ENCODE data around the gene CD96.
"Not testable (repeated sequence)": the region's sequence is repeated elsewhere in the genome, so short reads cannot be mapped to it uniquely, and the experiment has no call there.

CD96 gene

DNA sequence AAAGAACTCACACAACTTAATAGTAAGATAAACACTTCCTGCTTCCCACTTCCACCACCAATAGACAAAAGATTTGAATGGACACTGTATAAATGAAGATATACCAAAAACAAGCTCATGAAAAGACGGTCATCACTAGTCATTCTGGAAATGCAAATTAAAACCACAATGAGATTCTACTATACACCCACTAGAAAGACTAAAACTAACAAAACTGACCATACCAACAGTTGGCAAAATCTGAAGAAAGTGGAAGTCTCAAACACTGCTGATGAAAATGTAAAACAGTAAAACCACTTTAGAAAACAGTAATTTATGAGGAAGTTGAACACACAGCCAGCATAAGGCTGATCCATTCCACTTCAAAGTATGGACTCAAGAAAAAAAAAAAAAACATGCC is 35.6 kb upstream of the CD96 start:
- ATAC-seq (ENCODE audit: low read depth) = no peak
- Histone ChIP-seq H3K4me1 (ENCODE audit: insufficient read depth, poor library complexity, severe bottlenecking) (no peaks in the 10 kb centered on the region), H3K36me3 (ENCODE audit: low read depth) (no peaks in the 10 kb centered on the region), H3K4me3 (ENCODE audit: severe bottlenecking) (no peak overlapping the region), H3K27ac (ENCODE audit: poor library complexity, severe bottlenecking) (no peak overlapping the region), H3K9me3 (ENCODE audit: severe bottlenecking) (no peaks in the 10 kb centered on the region), H3K27me3 (ENCODE audit: insufficient read depth, poor library complexity, severe bottlenecking) (no peaks in the 10 kb centered on the region)
- TF ChIP-seq, protein P1, sequence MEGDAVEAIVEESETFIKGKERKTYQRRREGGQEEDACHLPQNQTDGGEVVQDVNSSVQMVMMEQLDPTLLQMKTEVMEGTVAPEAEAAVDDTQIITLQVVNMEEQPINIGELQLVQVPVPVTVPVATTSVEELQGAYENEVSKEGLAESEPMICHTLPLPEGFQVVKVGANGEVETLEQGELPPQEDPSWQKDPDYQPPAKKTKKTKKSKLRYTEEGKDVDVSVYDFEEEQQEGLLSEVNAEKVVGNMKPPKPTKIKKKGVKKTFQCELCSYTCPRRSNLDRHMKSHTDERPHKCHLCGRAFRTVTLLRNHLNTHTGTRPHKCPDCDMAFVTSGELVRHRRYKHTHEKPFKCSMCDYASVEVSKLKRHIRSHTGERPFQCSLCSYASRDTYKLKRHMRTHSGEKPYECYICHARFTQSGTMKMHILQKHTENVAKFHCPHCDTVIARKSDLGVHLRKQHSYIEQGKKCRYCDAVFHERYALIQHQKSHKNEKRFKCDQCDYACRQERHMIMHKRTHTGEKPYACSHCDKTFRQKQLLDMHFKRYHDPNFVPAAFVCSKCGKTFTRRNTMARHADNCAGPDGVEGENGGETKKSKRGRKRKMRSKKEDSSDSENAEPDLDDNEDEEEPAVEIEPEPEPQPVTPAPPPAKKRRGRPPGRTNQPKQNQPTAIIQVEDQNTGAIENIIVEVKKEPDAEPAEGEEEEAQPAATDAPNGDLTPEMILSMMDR (IDR thresholded peaks at IDR 0.05; ENCODE audit: poor library complexity, severe bottlenecking) = no peak
- no peak for DNase-seq (ENCODE audit: low spot score)

DNA sequence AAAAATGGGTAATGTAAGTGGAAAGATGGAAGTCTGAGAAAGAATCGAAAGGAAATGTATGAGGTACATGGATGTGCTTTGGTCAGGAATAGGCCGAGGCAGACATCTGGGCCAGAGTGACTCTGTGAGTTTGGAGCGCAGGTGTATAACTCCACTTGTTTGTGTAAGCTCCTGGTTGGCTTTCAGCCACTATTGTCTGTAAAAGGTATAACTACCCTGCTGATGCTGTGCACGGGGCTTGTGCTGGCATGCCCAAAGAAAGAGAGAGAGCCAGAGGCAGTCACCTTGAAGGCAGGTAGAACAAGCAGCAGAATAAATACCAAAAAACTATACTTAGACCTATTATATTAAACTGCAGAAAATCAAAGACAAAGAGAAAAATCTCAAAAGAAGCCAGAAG is 32.7 kb upstream of the CD96 start:
- no peaks in the 10 kb centered on the region for H3K4me1 ChIP-seq (ENCODE audit: insufficient read depth, poor library complexity, severe bottlenecking)
- no peak overlapping the region for H3K27ac ChIP-seq (ENCODE audit: poor library complexity, severe bottlenecking)
- no peaks in the 10 kb centered on the region for H3K27me3 ChIP-seq (ENCODE audit: insufficient read depth, poor library complexity, severe bottlenecking)
- no peak for DNase-seq (ENCODE audit: low spot score)
- ATAC-seq (ENCODE audit: low read depth) = peak; percentile 48; the same call in 2 of the 3 replicates
- H3K4me3 ChIP-seq (ENCODE audit: severe bottlenecking) = no peak overlapping the region
- H3K36me3 ChIP-seq (ENCODE audit: low read depth) = no peaks in the 10 kb centered on the region
- no peaks in the 10 kb centered on the region for H3K9me3 ChIP-seq (ENCODE audit: severe bottlenecking)
- TF ChIP-seq, protein P1 (IDR thresholded peaks at IDR 0.05; ENCODE audit: poor library complexity, severe bottlenecking) = no peak

DNA sequence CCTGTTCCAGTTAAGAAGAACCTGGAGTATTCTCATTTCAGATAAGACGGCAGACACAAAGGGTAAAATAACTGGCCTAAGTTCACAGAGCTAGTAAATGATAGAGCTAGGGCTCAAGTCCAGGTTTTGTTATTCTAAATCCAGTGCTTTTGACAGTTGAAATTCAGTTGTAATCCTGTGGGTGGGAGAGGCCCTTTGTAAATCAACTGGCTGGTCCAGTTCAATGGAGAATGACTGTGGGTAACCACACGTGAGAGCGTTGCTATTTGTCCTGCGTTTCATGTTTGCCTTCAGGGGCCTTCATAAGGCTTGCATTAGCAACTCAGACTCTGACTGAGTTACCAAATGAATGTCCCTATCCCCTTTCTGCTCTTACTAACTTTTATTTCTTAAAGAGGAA is 24.2 kb upstream of the CD96 start:
- no peak for DNase-seq (ENCODE audit: low spot score)
- no peaks in the 10 kb centered on the region for H3K4me1 ChIP-seq (ENCODE audit: insufficient read depth, poor library complexity, severe bottlenecking)

DNA sequence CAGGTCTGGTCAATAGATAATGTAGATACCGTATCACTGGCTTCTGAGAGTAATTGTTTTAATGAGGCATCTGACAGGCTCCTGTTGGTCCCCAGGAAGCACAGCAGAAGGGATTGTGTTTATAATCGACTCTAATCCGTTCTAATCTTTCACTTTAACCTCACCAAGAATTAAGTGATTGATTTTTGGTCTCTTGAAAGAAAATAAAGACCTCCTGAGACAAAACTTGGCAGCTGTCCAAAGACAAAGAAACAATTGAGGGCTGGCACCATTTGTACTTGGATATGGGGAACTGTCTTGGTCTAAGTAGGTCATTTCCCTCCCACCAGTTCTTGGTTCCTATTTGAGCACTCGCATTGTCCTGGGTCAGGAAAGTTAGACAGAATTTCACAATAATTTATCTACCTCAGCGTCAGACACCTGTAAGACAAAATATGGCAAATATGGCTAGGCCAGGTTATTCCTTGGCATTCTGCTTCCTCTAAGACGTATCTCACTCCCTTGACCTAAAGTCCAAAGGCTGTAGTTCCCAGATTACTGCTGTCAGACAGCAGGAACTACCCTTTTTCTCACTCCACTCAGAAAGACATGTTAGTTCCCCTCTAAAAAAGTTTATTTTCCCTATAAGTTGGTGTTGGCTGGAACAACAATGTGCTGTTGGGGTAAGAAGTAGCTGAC is 22.7 kb upstream of the CD96 start:
- Histone ChIP-seq H3K27me3 (ENCODE audit: insufficient read depth, poor library complexity, severe bottlenecking) (no peaks in the 10 kb centered on the region), H3K27ac (ENCODE audit: poor library complexity, severe bottlenecking) (no peak overlapping the region), H3K4me1 (ENCODE audit: insufficient read depth, poor library complexity, severe bottlenecking) (no peaks in the 10 kb centered on the region), H3K36me3 (ENCODE audit: low read depth) (no peaks in the 10 kb centered on the region), H3K4me3 (ENCODE audit: severe bottlenecking) (no peak overlapping the region), H3K9me3 (ENCODE audit: severe bottlenecking) (no peaks in the 10 kb centered on the region)
- ATAC-seq (ENCODE audit: low read depth) (no peak), DNase-seq (ENCODE audit: low spot score) (no peak)
- TF ChIP-seq, protein P1 (IDR thresholded peaks at IDR 0.05; ENCODE audit: poor library complexity, severe bottlenecking) = no peak

More for the DNA sequence above, 24.2 kb upstream of the CD96 start:
- H3K9me3 ChIP-seq (ENCODE audit: severe bottlenecking) = no peaks in the 10 kb centered on the region
- no peak overlapping the region for H3K27ac ChIP-seq (ENCODE audit: poor library complexity, severe bottlenecking)
- no peak for ATAC-seq (ENCODE audit: low read depth)
- TF ChIP-seq, protein P1 (IDR thresholded peaks at IDR 0.05; ENCODE audit: poor library complexity, severe bottlenecking) = no peak
- no peaks in the 10 kb centered on the region for H3K36me3 ChIP-seq (ENCODE audit: low read depth)
- H3K4me3 ChIP-seq (ENCODE audit: severe bottlenecking) = no peak overlapping the region
- no peaks in the 10 kb centered on the region for H3K27me3 ChIP-seq (ENCODE audit: insufficient read depth, poor library complexity, severe bottlenecking)

DNA sequence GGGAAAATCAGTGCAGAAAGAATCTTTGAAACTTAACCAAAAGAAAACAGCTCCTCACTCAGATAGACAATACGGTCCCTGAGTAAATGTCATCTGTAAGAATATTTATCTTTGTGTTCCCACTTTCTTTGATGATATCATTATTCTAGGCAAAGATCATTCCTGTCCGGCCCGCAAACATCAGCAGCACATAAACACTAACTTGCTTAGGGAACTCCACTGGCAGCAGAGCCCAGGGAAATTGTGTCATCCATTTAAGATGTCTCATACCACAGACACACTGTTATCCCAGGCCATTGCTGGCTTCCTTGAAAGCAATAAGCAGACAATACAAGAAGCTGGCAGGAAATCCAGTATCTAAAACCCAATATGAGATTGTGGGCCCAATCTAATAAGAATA is 20.1 kb upstream of the CD96 start:
- Histone ChIP-seq H3K36me3 (ENCODE audit: low read depth) (no peaks in the 10 kb centered on the region), H3K27ac (ENCODE audit: poor library complexity, severe bottlenecking) (no peak overlapping the region), H3K4me1 (ENCODE audit: insufficient read depth, poor library complexity, severe bottlenecking) (no peaks in the 10 kb centered on the region), H3K4me3 (ENCODE audit: severe bottlenecking) (no peak overlapping the region), H3K27me3 (ENCODE audit: insufficient read depth, poor library complexity, severe bottlenecking) (no peaks in the 10 kb centered on the region), H3K9me3 (ENCODE audit: severe bottlenecking) (no peaks in the 10 kb centered on the region)
- DNase-seq (ENCODE audit: low spot score) (no peak), ATAC-seq (ENCODE audit: low read depth) (no peak)
- TF ChIP-seq, protein P1 (IDR thresholded peaks at IDR 0.05; ENCODE audit: poor library complexity, severe bottlenecking) = no peak

DNA sequence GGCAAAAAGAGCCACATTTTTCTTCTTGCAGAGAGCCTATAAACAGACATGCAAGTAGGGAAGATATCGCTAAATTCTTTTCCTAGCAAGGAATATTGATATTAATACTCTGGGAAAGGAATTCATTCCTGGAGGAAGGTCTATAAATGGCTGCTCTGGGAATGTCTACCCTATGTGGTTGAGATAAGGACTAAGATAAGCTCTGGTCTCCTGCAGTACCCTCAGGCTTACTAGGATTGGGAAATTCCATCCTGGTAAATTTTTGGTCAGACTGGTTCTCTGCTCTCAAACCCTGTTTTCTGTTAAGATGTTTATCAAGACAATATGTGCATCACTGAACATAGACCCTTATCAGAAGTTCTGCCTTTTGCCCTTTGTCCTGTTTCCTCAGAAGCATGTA is 17.5 kb upstream of the CD96 start:
- not testable (repeated sequence) for H3K9me3 ChIP-seq (ENCODE audit: severe bottlenecking); DNase-seq (ENCODE audit: low spot score); H3K36me3 ChIP-seq (ENCODE audit: low read depth); H3K27me3 ChIP-seq (ENCODE audit: insufficient read depth, poor library complexity, severe bottlenecking); H3K27ac ChIP-seq (ENCODE audit: poor library complexity, severe bottlenecking); H3K4me1 ChIP-seq (ENCODE audit: insufficient read depth, poor library complexity, severe bottlenecking); H3K4me3 ChIP-seq (ENCODE audit: severe bottlenecking); ATAC-seq (ENCODE audit: low read depth)
